Hippocampal formation (tissue), 2 donors: ENCODE data around the gene BTD.
"Not testable (repeated sequence)": the region's sequence is repeated elsewhere in the genome, so short reads cannot be mapped to it uniquely, and the experiment has no call there.

ENCODE experiments used
- DNase-seq, 2 donors: peaks; one replicate each; lab custom pipeline; 2025; lab: John Stamatoyannopoulos, UW

The BTD gene

DNA sequence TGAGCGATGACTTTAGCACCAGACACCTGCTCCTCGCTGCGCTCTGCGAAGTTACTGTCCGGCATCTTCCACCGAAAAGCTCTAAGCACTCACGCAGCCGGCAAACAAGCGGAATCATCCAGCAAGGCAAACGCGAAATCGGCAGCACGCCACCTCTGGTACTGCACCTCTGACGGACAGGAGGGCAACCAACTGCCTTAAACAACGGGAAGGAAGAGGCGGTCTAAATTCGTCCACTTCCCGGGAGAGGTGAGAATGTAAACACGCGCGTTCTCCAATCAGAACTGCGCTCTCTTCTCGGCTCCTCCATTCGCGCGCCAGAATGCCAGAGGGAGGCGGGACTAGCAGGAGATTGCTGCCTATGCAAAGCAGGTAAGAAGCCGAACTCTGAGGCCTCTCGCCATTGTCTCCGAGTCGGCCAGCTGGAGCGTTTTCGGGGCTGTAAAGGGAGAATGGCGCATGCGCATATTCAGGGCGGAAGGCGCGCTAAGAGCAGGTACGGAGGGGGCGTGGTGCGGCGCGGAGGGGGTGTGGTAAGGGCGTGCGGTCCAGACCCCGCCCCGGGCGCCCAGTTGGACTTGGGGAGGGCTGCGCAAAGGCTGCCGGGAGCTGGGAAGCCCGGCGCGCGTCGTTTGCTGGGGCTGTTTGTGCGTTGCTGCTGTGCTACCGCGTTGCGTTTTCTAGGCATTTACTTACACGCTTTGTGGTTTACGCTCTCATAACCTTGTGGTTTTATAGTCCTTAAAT is at the start of gene BTD, which contains the start of gene HACL1:
TSS of gene BTD (plus strand) at position 347 of the 747 bp plus-strand sequence. CDS start 33,695 bp downstream, outside the sequence.
TSS of gene HACL1 (minus strand) at position 171 of the 747 bp plus-strand sequence. CDS start at position 65, 106 bp downstream.
- DNase-seq = no peak

DNA sequence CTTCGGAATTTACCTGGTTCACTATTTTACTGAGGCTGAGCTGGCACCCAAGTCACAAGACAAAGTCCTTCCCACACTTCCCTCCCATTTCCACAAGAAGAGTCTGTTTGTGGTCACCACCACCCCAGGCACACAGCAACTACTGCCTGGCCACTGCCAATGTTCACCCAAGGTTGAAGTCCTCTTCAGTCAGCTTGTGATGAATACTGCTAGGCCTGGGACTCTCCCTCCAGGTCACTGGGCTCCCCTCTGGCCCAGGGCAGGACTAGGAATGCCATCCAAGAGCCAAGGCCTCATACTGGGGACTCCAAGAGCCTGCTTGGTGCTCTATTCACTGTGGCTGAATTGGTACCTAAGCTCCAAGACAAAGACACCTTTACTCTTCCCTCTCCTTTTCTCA is 49.6 kb upstream of the BTD start:
- DNase-seq = no peak

DNA sequence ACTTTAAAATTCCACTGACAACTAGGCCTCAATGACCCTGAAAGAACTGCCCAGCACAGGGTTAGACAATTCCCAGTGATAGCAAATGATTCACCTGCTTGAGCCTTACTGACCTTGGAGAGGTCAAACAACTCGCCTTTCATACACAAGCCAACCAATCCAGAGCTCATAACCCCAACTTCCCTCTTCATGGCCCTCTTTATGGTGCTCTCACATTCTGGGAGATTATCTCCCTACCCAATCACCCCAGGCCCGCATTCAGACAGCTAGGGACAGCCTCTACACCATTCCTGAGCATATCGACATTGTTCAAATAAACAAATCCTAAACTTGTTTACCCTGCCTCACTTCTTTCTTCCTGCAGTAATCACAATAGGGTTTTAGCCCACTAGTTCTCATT is 47.8 kb upstream of the BTD start:
- no peak for DNase-seq

GRCh38 chr3:15556512-15556911 is 45.0 kb upstream of the BTD start:
- DNase-seq = peak in 1 of 2 donors; percentile 29

- peak in 1 of 2 donors; percentile 38 for DNase-seq
Observed at GRCh38 chr3:15557511-15557946, 44.0 kb upstream of the BTD start.

GRCh38 chr3:15558581-15558980 is 43.0 kb upstream of the BTD start:
- DNase-seq = no peak

DNA sequence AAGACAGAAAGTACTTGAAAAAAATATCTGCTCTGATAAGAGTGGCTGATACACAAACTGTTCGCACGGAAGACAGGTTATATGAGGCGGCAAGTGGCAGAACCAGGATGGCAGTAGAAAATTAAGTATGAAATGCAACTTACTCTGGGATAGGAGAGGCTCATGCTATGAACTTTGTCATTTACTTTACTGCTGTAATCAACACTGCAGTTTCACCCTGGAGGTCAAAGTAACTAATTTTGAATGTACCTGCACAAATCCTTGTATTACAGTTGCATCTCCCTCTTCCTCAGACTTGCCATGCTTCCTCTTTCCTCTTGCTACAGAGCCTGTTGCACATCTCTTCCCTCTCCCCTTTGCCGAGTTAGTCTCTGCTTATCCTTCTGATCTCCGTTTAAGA is 39.0 kb upstream of the BTD start:
- DNase-seq = no peak

- no peak for DNase-seq
Observed at GRCh38 chr3:15563190-15563589, 38.4 kb upstream of the BTD start.

DNA sequence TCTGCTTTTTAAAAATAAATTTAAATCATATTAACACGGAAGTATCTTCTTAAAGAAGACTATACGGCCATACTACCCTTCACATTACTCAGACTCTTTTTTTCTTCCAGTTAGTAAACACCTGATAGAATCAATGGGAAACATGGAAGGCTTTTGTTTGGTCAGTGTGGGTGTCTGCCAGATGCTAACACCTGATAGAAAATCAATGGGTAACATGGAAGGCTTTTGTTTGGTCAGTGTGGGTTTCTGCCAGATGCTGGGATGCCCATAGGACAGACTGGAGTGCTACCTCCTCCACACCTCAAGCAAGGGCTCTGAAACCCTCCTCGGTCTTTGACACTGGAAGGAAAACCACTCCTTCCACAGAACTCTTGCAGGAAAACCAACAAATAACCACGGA is 29.4 kb upstream of the BTD start:
- no peak for DNase-seq

GRCh38 chr3:15575446-15575845 is 26.1 kb upstream of the BTD start:
- no peak for DNase-seq

DNA sequence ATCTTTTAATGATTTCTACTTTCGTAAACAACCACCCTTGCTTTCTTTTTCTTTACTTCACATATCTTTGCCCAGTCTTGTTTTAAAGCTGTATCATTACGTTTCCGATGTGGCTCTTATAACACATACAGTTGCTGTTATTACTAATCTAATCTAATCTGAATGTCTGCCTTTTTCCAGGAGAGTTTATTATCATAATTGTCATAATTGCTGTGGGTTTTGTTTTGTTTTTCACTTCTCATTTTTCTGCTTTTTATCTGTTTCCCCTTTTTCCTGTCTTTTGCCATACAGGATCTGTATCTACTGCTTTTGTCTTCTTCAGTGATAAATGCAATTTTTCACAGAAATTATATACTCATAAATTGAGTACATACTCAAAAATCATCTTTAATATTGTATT is 25.1 kb upstream of the BTD start:
- DNase-seq = no peak

DNA sequence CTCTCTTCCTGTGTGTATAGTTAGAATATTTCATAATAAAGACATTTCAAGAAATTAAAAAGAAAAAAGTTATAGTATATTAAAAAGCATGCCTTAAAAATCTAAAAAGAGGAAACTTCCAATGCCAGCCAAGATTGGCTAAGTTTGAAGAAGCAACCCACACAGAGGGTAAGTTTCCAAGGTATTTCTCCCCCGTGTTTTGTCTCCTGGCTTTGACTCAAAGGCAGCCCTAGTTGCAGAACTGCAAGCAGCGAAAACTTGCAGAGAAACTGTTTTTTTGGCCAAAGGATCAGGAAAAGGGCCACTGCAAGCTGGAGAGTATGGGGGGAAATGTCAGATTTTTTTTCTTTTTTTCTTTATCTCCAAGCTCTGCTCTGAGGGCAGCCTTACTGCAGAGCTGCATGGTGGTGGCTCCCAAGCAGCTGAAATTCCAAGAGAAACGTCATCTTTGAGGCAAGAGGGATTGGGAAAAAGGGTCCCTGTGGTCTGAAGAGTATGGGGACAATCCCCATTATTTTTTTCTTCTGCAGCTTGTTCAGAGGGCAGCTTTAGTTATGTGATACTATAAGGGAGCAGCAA is 23.2 kb upstream of the BTD start:
- no peak for DNase-seq

GRCh38 chr3:15579051-15579450 is 22.5 kb upstream of the BTD start:
- DNase-seq = no peak

- DNase-seq = no peak
Observed at GRCh38 chr3:15581471-15582394, 19.8 kb upstream of the BTD start.

DNA sequence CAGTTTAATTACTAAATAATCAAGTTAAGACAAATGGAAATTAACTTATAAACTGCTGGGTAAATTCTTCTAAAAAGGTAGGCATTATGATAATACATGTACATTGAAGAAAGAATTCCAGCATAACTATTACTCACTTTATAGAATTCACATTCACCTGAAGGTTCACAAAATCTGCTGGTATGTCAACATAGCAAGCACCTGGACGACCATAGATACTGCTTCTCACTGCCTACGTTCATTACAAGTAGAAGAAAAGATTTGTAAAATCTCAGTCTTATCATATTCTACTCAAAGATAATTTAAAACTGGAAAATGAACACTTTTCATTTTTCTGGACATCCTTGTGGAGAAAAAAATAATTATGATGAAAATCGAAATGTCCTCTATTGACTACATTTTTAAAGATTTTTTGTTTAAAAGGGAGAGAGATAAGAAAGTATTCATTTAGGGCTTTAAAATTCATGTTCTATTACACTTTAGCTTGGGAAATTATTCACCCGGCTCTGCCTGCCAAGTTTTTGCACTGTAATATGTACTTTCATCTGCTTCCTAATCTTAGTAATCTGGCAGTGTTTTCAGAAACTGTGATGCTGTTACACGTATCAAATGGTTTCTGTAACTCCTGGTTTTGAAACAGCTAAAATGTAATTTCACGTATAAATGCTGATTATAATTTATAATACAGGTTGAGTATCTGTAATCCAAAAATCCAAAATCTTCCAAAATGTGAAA is 16.3 kb upstream of the BTD start:
- DNase-seq = peak in 1 of 2 donors; percentile 14

GRCh38 chr3:15591242-15591641 is 10.3 kb upstream of the BTD start:
- no peak for DNase-seq

GRCh38 chr3:15591928-15592327 is 9.6 kb upstream of the BTD start:
- no peak for DNase-seq

DNA sequence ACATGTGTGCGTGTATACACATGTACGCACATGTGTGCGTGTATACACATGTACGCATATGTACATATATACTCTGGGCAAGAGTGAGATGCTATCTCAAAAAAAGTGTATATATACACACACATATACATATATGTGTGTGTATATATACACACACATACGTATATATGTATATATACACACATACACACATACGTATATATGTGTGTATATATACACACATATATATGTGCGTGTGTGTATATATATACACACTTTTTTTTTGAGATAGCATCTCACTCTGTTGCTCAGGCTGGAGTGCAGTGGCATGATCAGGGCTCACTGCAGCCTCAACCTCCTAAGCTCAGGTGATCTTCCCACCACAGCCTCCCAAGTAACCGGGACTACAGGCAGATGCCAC is 8.6 kb upstream of the BTD start:
- no peak for DNase-seq

DNA sequence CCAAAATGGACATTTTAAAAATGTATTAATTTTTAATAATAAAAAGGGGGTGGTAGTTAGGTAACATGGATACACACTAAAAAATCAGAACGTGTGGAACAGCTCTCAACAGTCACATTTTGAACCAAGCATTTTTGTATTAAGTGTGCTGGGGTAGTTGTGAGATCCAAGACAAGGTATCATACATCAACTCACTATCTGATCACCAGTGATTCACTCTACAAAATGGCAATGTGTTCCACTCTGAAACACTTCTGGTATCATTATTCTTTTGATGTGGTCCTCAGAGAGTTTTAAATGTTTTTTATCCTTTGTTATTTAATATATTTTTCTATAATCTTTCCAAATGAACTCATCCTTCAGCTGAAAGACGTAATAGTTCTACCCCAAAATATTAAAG is 5.6 kb upstream of the BTD start:
- DNase-seq = no peak

GRCh38 chr3:15601046-15601398 is 523 bp upstream of the BTD start:
- no peak for DNase-seq

GRCh38 chr3:15602146-15602536 is 596 bp downstream of the BTD start:
- DNase-seq = no peak

DNA sequence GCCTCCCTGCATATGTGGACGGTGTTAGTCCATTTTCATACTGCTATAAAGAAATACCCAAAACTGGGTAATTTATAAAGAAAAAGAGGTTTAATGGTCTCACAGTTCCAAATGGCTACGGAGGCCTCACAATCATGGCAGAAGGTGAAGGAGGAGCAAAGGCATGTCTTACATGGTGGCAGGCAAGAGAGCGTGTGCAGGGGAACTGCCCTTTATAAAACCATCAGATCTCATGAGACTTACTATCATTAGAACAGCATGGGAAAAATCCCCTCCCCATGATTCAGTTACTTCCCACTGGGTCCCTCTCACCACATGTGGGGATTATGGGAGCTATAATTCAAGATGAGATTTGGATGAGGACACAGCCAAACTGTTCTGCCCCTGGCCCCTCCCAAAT is 1.3 kb downstream of the BTD start:
- DNase-seq = not testable (repeated sequence)
